Smooth muscle cell (in vitro differentiated cells): Measurements from ENCODE around the gene CD99. TPM values are rescaled to one million over a fixed set of nuclear protein-coding genes. Genes with fewer than 3 reads are reported as not detected.

ENCODE experiments used
- DNase-seq: peaks from one replicate; lab custom pipeline; 2025; ENCODE audit not compliant: unreplicated experiment; lab: John Stamatoyannopoulos, UW
- H2AFZ ChIP-seq: fragments of 200-600 bp; sonication (generic); 2 replicates; pipeline ENCODE4 v1.6.0; 2016; ENCODE audit warnings: antibody characterized with exemption, low read depth, mild to moderate bottlenecking
- H3F3A ChIP-seq: fragments of 200-600 bp; sonication (generic); 2 replicates; pipeline ENCODE4 v1.6.0; 2017; ENCODE audit warnings: antibody characterized with exemption, low read depth
- H3K27ac ChIP-seq: fragments of 200-600 bp; sonication (generic); 2 replicates; pipeline ENCODE4 v1.5.1; 2016; ENCODE audit warnings: low read depth, mild to moderate bottlenecking
- H3K27me3 ChIP-seq: fragments of 200-600 bp; sonication (generic); 2 replicates; pipeline ENCODE4 v1.6.1; 2016; ENCODE audit warnings: low read depth, mild to moderate bottlenecking
- H3K36me3 ChIP-seq: fragments of 200-600 bp; sonication (generic); 2 replicates; pipeline ENCODE4 v1.5.1; 2016; ENCODE audit warnings: low read depth
- H3K4me1 ChIP-seq: fragments of 200-600 bp; sonication (generic); 2 replicates; pipeline ENCODE4 v1.5.1; 2016; ENCODE audit warnings: low read depth
- H3K4me2 ChIP-seq: fragments of 200-600 bp; sonication (generic); 2 replicates; pipeline ENCODE4 v1.6.0; 2016; ENCODE audit warnings: mild to moderate bottlenecking
- H3K4me3 ChIP-seq: fragments of 200-600 bp; sonication (generic); 2 replicates; pipeline ENCODE4 v1.5.1; 2016; ENCODE audit warnings: mild to moderate bottlenecking
- H3K79me2 ChIP-seq: fragments of 200-600 bp; sonication (generic); 2 replicates; pipeline ENCODE4 v1.6.0; 2016; ENCODE audit warnings: low read depth, mild to moderate bottlenecking
- H3K9ac ChIP-seq: fragments of 200-600 bp; sonication (generic); 2 replicates; pipeline ENCODE4 v1.6.0; 2016; ENCODE audit warnings: low read depth
- H3K9me3 ChIP-seq: fragments of 200-600 bp; sonication (generic); replicated peaks from 2 replicates; pipeline ENCODE4 v1.5.1; 2016; ENCODE audit warnings: low read depth
- H4K20me1 ChIP-seq: fragments of 200-600 bp; sonication (generic); 2 replicates; pipeline ENCODE4 v1.6.0; 2016; ENCODE audit warnings: low read depth
- WGBS: methylation state at CpG from one replicate; pipeline ENCODE4 v1.1.7; 2016; ENCODE audit warnings: low lambda C conversion rate; 5-methylcytosine and 5-hydroxymethylcytosine counted together
- polyA plus RNA-seq: library from polyadenylated mRNA; unstranded; fragments of >200 nt; fragmentation: Nextera tagmentation; extraction: Ambion mirVana; gene quantifications from 2 replicates; pipeline ENCODE4 v1.2.1, GENCODE V29; 2016
- total RNA-seq: library from RNA; depleted of rRNA; stranded (reverse); fragments of >200 nt; gene quantifications from 2 replicates; pipeline ENCODE4 v1.2.3, GENCODE V29; 2014
- TF ChIP-seq, protein P1 (sequence below): fragments of 200-600 bp; sonication (generic); IDR thresholded peaks from 2 replicates; pipeline ENCODE4 v1.5.1; 2017; ENCODE audit warnings: borderline replicate concordance, mild to moderate bottlenecking, antibody characterized with exemption; ENCODE audit not compliant: insufficient read depth, poor library complexity, severe bottlenecking

The CD99 gene
- total and polyA plus RNA-seq, 2 experiments from 2014 or later, result 647 to 1,373 TPM

DNA sequence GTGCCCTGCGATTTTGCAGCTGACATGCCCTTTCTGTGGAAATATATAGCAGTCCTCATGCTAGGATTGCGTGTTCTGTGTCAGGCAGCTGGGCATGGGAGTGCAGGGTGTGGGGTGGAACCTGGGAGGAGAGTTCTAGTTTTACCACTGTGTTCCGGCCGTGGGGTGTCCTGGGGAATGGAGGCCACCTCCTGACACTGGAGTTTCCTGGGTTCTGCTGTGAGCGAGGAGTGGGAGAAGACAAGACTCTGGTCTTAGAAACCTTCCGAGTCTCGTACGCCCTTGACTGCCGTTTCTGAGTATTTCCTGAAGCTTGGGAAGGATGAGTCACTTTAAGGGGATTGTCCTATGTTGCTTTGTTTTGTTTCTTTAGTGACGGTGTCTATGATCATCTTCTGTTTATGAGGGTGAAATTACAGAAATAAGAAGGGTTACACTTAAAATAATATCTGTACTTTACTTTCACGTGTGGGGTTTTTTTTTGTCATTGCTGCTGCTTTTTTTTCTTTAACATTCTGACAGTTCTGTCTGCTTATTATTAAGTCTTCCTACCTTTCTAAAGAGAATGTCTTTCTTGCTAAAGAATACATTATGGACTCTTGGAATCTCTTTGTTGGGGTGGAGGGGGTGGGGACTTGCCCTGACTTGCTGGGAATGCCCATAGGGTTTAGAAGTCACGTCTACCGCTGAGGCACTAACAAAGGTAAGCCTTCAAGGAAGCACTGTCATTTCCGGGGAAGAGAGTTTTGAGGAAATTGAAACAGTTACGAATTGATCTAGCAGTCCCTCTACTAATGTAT is 19.1 kb downstream of the CD99 start:
- Histone ChIP-seq H3K27me3 (no peaks in the 10 kb centered on the region), H3K9me3 (no peaks in the 10 kb centered on the region), H3K27ac (peak overlapping the region; percentile 100), H3K36me3 (no peaks in the 10 kb centered on the region), H2AFZ (no peak overlapping the region), H3K4me3 (peak overlapping the region; percentile 36), H3K79me2 (peaks cover 89% of the 10 kb centered on the region), H3F3A (peaks cover 39% of the 10 kb centered on the region), H3K4me1 (peaks cover 14% of the 10 kb centered on the region), H4K20me1 (peaks cover 61% of the 10 kb centered on the region), H3K4me2 (peak overlapping the region; percentile 72), H3K9ac (peak overlapping the region; percentile 97)
- WGBS, result 21% methylated on average over 15 of the region's 15 CpGs
- TF ChIP-seq, protein P1, sequence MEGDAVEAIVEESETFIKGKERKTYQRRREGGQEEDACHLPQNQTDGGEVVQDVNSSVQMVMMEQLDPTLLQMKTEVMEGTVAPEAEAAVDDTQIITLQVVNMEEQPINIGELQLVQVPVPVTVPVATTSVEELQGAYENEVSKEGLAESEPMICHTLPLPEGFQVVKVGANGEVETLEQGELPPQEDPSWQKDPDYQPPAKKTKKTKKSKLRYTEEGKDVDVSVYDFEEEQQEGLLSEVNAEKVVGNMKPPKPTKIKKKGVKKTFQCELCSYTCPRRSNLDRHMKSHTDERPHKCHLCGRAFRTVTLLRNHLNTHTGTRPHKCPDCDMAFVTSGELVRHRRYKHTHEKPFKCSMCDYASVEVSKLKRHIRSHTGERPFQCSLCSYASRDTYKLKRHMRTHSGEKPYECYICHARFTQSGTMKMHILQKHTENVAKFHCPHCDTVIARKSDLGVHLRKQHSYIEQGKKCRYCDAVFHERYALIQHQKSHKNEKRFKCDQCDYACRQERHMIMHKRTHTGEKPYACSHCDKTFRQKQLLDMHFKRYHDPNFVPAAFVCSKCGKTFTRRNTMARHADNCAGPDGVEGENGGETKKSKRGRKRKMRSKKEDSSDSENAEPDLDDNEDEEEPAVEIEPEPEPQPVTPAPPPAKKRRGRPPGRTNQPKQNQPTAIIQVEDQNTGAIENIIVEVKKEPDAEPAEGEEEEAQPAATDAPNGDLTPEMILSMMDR, result no peak
- no peak for DNase-seq

DNA sequence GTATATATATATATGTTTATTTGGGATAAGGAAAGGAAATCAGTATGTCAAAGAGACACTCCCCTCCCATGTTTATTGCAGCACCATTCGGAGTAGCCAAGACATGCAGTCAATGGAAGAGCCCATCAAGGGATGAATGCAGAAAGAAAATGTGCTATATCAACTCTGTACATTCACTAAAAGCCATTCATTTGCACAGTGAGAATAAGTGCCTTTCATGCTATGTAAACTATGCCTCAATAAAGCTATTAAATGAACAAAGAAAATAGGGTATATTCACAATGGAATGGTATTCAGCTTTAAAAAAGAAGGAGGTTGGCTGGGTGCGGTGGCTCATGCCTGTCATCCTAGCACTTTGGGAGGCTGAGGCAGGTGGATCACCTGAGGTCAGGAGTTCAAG is 20.3 kb downstream of the CD99 start:
- no peak for DNase-seq
- H3K27ac ChIP-seq, result peak overlapping the region; percentile 100
- no peaks in the 10 kb centered on the region for H3K9me3 ChIP-seq
- no peak overlapping the region for H3K4me3 ChIP-seq
- WGBS, result 100% methylated on average over 2 of the region's 2 CpGs
- no peak overlapping the region for H3K4me2 ChIP-seq
- H3K79me2 ChIP-seq, result peaks cover 89% of the 10 kb centered on the region
- no peaks in the 10 kb centered on the region for H3K27me3 ChIP-seq
- H4K20me1 ChIP-seq, result peaks cover 54% of the 10 kb centered on the region
- peaks cover 14% of the 10 kb centered on the region for H3K4me1 ChIP-seq
- H2AFZ ChIP-seq, result no peak overlapping the region
- no peaks in the 10 kb centered on the region for H3K36me3 ChIP-seq
- TF ChIP-seq, protein P1, result no peak
- H3F3A ChIP-seq, result peaks cover 34% of the 10 kb centered on the region
- H3K9ac ChIP-seq, result no peak overlapping the region

DNA sequence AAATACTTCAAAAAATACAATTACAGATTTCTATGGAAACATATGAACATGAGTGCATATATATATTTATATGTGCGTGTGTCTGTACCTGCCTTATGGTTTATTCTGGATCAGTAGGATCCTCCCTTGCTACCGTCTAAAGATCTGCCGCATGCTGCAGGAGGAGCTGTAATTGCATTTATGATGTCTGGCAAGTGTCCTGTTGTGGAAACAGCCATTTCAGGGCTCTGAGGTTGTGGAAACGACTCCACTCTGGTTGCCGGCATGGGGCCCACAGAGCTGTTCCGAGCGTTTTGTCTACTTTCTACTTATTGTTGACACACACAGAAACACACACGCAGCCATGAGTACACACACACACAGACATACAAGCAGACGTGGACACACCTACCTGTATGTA is 21.3 kb downstream of the CD99 start:
- Histone ChIP-seq H3K4me1 (peaks cover 11% of the 10 kb centered on the region), H2AFZ (no peak overlapping the region), H4K20me1 (peaks cover 52% of the 10 kb centered on the region), H3K27me3 (no peaks in the 10 kb centered on the region), H3K4me2 (no peak overlapping the region), H3K9ac (no peak overlapping the region), H3F3A (peaks cover 34% of the 10 kb centered on the region), H3K27ac (peak overlapping the region; percentile 100), H3K36me3 (no peaks in the 10 kb centered on the region), H3K9me3 (no peaks in the 10 kb centered on the region), H3K4me3 (no peak overlapping the region), H3K79me2 (peaks cover 84% of the 10 kb centered on the region)
- WGBS, result 75% methylated on average over 8 of the region's 9 CpGs
- no peak for DNase-seq
- TF ChIP-seq, protein P1, result no peak
